ENCODE measurements around the gene KCNQ1.

- TF ChIP-seq EZH2 (IDR thresholded peaks at IDR 0.05; ENCODE audit: low read length) (no peak), CTCF (optimal IDR thresholded peaks at IDR 0.05 in 1 of 3, IDR thresholded peaks at IDR 0.05 in 1 of 3, conservative IDR thresholded peaks at IDR 0.05 in 1 of 3; ENCODE audit: extremely low read depth in 1 of 3, insufficient read depth in 2 of 3, low read length in 3 of 3) (no peak)
These were observed 80.5 kb downstream of the KCNQ1 start for GRCh38 chr11:2525166-2525861.

Measured in keratinocyte (primary cell).